NCI-H524 treated with DMSO at 0.1 percent for 48 hours (cell line): ENCODE measurements around the gene LDB2.

ENCODE experiments used
- DNase-seq: peaks from one replicate; lab custom pipeline; 2025; lab: John Stamatoyannopoulos, UW

Gene LDB2

DNA sequence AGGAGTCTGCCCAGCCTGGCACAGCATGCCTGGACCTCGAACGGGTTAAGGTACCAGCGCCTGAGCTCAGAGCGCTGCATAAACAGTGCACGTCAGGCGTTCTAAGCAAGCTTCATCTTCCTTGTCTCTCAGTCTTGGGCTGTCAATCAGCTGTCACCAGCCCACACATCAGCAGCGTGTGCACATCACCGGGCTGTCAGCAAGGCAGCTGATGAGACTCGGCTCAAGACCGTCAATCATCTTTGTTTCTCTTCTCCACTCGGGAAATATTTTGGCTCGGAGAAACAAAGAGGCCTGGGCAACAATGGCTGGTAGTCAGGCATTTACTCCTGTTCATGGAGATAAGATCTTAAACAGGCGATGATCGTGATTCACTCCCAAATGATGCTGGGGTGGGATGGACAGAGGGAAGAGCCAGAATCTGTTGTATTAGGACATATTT is 141.3 kb downstream of the LDB2 start:
- no peak for DNase-seq

DNA sequence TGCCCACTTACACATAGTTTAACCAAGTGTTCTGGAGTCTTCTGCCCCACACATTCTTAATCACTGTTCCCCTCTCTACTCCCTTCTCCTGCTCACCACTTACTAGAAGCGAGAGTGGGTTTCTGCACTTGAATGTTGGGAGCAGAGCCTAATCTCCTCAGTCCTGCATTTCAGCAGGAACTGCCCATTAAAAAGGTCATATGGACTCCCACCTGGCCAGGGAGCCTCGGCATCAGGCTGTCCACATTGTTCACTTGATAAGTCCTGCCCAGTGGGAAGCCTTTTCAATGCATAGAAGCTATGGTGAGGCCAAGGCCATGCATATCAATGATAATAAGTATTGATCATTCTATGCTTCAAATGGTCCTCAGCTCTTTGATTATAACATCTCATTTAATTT is 144.3 kb downstream of the LDB2 start:
- no peak for DNase-seq

DNA sequence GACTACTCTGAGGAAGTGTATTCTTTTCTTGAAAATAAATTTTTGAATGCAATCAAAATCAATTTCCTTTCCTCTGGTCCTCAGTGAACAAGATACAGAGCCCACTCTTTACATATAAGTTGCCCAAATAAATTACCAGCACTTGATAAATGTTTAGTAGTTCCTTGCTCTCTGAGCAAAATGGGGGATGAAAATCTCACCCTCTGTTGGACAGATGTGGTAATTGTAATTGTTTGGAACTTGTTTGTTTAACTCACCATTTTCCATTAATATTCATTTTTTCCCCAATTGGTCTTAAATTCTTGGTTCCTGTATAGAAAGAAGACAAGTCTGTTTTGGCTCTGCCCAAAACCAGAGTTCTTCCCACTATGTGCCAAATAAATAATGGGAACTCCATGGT is 146.3 kb downstream of the LDB2 start:
- DNase-seq, result no peak

DNA sequence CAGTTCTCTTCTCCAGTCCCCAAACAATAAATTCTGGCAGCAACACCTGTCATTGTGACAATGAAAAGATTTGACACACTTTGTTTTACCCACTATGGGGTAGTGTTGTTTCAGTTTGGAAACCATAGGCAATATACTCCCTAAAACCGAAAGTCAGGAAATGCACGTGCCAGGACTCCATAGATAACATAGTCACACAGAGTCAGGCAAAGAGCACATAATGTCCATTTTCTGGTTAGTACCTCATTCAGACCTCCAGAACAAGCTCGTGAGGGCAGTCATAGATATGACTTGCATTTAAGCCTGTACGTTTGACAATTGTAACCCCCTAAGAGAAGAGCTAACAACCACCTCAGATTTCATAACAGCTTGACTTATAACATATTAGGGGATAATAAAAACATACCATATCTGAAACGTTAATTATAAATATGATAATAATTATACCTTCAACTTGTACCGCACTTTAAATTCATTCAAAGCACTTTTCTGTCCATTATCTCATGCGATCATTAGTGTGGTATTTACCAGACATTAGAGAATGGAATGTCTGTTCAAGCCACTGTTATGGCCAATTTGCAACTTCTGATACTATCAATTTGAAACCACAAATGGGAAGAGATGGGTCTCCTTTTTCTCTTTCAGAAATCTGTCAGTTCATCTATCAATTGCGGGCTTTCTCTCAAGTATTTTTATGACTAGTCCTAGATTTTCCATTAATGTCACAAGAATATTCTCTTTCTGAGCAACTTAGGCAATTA is 147.4 kb downstream of the LDB2 start:
- DNase-seq, result no peak

DNA sequence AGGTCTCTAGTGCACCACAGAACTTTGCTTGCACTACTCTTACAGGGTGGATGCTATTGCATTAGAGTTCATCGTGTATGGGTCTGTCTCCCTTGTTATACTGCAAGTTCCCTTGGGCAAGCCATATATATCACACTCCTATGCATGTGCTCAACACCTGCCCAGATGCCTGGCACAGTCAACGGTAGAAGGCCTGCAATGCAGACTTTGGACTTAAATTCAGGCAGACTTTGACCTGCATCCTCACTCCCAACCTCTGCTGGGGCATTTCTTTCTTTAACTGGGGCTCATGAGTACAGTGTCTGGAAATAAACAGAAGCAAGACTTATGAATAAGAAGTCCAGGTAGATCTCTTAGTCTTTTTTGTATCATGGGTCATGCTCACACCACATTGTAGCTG is 148.2 kb downstream of the LDB2 start:
- no peak for DNase-seq

DNA sequence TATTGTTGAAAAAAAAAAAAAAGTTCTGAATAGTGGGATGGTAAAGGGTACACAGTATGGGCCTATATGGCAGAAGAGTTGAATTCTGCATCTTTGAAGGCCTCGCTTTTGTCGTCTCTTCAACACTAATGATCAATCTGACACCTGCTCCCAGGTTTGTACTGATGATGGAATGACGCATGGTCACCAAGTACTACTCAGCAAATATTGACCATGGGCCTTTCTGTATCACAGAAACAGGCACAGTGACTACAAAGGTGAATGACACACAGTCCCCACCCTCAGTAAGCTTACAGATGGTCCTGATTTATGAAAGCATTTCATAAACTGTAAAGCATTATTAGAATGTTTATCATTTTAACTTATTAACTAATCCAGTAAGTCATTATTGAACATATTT is 152.6 kb downstream of the LDB2 start:
- DNase-seq, result no peak

DNA sequence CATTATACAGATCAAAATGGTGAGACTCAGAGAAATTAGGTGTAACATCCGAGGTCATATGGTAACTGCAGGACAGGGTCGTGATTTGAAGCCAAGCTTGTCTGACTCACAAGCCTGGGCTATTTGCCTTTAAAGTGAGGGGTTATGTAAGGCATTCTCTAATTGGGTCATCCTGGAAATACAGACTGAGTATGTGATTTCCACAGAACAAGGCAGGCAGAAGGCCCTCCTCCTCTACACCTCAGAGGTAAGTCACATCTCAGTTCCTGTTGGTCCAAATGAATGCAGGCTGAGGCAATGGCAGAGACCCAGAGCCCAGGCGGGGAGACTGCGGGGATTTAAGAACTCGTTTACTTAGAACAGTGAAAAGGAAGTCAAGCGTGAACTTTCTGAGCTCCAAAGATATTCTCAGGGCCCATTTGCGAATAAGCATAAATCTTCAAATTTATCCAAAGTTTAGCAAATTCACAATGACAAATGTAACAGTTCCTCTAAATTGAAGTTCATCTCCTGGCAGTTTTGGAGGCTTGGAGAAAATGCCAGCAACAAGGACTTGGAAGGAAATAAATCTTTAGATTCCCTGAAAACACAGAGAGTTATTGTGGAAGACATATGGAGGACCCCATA is 153.3 kb downstream of the LDB2 start:
- no peak for DNase-seq

DNA sequence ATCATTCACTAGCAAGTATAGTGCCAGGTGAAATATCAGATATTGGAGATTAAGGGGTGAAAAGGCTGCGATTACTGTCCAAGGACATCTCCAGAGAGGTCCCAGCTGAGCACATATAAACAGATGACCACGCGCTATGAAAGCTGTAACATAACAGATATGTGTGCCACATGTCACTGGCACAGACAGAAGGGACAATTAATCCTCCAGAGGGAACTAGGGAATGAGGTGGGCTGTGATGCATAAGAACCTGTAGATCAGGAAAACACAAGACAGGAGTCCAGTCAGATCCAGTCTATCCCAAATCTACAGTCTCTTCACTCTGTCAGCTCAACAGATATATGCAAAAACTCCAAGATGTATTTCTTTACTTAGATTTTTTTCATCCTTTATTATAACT is 157.2 kb downstream of the LDB2 start:
- DNase-seq, result no peak

DNA sequence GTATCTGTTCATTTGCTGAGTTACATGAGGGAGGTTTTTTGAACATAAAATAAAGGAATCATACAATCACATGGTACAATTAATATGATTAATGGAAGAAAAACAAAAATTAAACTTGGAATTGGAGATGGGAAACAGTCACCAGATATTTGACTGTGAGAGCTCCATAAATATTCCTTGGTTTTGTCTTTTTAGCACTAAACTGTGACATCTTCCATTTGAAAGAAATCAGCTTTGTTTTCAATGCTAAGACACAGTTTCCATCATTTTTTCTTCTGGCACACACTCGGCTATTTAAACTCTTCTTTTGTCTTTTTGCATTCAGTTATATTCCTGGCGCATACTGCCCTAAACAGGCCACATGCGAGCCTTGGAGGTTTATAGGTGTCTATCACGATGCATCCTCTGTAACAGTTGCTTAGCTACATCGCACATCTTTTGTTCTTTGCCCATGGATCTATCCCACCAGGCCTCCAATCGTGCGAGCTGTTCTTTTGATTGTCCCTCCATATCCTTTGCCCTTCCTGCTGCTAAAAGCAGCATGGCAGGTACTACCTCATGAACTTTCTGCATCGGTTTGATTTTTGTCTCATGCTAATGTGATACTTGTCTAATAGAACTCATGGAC is 158.3 kb downstream of the LDB2 start:
- DNase-seq, result no peak

DNA sequence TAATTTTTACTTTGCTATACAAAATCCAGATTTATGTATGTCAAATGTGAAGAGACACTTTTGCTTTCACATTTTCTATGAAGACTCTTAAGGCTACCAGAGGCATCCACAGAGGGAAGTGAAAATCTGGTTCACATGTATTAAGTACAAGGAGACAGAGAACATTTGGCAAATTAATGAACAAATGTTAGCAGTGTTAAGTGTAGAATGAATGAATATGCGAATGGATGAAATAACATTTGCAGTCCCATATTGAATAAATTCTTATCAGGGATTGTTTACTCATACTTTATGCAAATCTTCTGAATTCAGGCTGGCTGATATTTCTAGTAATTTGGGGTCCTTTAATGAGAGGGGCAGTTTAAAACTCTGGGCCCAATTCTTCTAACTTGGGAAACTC is 159.9 kb downstream of the LDB2 start:
- DNase-seq, result no peak

DNA sequence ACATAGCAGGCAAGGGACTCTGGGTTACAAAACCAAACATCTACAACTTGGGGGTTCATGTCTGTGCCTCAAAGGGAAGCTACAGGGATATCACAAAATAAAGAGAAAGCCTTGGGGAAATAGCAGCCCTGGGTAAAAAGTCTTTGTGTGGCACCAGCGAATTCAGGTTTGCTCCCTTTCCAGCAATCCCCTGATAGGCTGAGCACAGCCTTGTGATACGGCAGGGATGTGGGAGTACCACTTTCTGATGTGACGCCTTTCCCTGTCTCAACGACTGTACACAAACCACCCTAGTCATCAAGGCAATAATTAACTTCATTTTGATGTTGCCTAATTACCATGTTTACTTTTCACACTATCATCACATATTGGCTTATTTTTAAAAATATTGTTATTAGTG is 164.9 kb downstream of the LDB2 start:
- no peak for DNase-seq

DNA sequence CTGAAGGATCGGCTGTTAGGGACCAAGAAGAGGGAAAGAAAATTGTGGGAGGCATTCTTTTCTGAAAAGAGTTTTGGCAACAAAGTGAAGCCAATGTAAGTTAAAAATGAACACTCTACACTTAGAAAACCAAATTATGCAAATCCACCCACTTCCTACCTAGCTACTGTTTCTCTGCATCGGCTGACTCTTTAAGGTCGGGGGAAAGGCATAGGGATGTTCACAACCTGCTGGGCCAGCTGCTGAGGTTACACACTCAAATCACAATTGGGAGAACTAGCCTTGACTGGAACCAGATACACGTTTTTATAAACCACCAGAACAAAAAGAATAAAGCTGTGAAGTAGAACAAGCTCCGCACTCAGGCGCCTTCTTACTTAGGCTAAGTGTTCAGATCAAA is 165.7 kb downstream of the LDB2 start:
- no peak for DNase-seq

DNA sequence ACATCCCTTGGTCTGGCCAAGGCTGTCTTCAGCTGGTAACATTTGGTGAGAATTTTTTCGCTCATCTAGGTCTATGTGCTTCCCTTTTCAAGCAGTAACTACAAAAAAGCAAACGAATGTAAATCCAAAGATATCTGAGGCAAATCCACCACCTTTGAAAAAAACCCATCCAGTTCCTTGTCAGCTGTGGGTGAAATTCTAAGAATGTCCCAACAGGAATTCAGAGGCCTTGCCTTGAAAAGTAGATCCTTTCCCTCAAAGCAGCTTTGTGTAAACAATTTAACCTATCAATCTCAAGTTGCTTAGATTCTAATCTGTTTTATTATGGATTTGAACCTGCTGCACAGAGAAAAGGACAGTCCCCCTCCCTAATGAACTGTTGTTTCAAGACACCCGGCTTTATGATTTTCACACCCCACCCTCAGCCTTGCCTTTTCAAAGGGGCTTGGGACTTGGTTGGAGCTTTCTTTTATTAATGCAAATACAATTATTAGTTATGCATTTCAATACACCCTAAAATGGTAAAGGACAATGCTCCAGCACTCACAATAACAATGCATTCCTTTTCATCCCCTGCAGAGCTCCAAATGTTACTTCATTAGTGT is 166.6 kb downstream of the LDB2 start:
- DNase-seq, result no peak

DNA sequence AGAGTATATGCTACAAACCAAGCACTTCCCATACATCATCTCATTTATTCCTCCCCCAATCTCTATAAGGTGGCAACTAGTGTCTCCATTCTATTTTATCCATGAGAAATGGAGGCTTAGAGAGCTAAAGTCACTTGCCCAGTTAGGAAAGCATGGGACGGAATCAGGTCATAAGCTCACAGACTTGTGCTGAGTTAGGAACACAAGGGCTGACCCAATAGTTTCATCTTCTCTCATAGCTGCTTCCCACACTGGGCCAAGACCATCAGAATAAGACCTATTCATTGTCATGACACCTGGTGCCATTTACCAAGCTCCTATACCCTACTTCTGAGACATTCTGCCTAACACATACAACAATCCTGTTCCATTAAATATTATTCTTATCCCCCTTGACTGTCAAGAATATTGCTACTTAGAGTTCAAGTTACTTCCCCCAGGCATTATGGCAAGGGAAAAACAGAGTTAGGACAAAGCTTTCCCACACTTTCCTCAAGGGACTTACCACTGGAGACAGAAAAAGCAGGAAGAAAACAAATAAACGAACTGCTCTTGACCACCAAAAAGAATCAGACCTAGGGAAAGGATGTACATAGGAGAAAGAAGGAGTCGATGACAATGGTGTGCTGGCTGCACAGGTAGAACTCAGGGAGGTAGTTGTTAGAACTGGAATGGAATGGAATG is 167.8 kb downstream of the LDB2 start:
- no peak for DNase-seq

DNA sequence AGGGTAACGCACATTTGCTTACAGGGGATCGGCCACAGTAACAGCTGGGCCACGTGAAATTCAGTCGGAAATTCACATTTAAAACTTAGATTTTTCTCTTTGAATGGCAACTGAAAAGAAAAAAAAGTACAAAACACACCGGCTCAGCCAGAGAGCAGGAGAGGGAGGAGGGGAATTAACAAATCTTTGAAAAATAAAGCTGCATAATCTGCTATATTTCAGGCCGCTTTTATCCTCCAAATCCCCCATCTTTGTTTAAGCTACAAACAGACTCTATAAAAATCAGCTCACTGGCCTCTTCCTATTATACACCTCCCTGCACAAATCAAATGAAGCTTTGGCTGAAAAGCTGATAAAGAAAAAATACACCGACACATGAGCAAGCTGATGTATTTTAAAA is 169.1 kb downstream of the LDB2 start:
- DNase-seq, result no peak

DNA sequence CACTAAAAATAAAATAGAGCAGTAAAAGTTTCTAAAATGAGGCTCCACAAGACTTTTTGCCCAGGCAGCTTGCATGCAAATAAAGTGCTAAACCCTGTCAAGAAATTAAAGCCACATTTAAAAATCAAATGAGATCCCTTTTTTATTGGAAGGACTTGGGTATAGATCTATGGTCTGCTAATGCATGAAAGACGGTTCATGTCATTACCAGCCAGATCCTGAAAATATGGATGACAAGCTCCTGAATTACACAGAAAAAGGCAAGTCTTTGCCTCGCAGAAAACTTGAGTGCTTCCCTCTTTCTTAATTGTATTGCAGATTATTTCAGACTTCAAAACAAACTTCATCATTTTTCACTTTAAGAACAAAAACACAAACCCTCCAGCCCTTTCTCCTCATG is 169.6 kb downstream of the LDB2 start:
- DNase-seq, result no peak

DNA sequence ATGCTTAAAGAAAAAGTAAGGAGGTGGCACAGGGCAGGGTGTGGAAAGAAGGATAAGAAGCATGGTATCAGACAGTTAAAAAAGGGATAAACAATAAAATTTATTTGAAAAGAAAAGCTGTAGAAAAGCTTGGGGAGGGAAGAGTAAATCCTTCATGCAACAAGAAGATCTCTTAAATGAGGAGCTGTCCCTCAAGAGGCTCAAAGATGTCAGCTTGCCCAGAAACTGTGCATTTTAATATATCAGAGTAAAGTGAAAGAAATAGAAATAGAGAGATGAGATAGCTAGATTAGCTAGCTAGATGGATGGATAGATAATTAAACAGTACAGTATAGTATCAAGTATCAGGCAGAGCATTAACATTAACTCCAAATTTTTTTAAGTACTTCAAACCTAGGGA is 170.3 kb downstream of the LDB2 start:
- no peak for DNase-seq

DNA sequence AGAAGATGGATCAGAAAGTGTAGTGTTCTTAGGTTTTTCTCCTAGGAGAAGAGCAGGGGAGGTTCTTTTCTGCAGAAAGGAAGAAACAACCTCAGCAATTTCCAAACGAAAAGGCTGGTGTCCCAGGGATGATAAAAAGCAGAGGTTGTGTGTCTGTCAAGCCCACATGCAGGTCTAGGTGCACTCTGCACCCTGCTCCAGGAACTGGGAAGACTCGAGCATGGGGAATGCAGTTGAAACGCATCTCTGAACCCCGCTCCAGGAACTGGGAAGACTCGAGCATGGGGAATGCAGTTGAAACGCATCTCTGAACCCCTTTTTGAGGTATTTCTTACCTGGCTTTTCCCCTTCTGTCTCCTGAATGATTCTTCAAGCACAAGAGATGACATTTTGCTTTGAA is 171.2 kb downstream of the LDB2 start:
- no peak for DNase-seq

DNA sequence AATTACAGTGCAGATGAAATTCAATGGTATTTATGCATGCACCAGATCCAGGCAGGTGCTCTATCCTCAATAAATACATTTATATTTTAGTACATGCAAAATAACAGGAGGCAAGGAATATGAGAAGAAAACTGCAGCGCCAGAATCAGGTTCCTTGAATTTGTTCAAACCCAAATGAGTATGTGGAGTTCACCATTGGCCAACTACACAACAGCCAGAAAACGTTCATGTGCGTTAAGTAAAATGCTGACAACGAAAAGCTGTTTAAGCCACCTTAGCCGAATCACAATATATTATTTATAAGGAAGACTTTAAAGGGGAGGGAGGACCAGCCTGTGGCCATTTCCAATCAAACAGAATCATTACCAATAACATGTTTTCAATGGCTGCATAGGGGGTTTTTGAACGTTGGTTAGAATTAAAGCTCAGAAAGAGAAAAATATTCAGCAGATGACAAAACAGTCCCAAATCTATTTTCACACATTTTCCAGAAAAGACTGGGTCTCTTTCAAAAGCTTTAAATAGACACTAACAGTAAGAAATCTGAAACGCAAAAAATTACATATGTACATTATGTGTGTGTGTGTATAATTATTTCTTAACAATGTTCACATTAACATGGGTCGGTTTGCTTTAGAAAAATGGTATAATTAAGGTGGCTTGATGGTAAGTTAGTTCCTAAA is 171.9 kb downstream of the LDB2 start:
- DNase-seq, result no peak

DNA sequence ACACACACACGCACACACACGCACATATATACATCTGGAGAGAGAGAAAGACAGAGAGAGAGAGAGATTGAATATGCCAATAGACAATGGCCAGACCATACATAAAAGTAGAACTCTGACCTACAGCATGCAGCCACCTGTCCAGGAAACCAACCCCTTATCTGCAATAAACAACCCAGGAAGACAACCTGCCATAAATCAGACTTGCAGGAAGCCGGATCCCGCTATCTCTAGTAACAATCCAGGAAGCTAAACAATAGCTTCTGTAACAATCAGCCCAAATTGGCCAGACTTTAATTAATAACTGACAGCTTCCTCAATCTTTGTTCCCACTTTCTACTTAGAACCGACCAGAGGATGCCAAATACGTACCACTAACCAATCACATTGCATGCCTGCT is 173.2 kb downstream of the LDB2 start:
- DNase-seq, result no peak

DNA sequence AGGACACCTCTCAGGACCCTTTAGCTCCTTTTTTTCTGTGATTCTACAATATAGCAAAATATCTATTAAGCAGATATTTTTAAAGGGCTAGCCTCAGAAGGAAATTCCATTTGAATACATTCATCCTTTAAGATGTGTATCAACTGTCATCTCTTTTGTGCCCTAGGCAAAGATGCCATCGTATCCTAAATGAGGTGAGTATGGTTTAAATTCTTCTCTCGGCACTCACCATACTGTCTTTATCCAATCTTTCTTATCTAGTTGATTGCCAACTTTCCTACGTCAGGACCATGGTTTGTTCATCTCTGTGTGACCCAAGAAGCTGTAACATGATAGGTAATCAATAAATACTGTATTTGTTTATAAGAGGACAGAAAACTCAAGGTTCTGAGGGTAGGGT is 176.0 kb downstream of the LDB2 start:
- no peak for DNase-seq
